Hepatic stellate cell (primary cell): Measurements from ENCODE around the gene FERMT3.
A peak's percentile ranks its signal among the peaks of the same experiment; 100 is the strongest.

Source experiments
- DNase-seq: peaks from one replicate; pipeline ENCODE4 v3.0.0; 2011; ENCODE audit warnings: low spot score

FERMT3 gene

GRCh38 chr11:64249563-64250414 lies 43.3 kb downstream of the FERMT3 start:
- DNase-seq: no peak

- DNase-seq: peak; percentile 44
Observed at GRCh38 chr11:64250415-64251015, 44.0 kb downstream of the FERMT3 start.

- peak; percentile 84 for DNase-seq
Observed at GRCh38 chr11:64251016-64251752, 44.7 kb downstream of the FERMT3 start, which contains the start of gene PLCB3. PLCB3 (plus strand) TSS chr11:64251530; CDS start chr11:64251650, 120 bp downstream.

- no peak for DNase-seq
Observed at GRCh38 chr11:64251753-64252002, 45.2 kb downstream of the FERMT3 start.

GRCh38 chr11:64252003-64252872 lies 45.7 kb downstream of the FERMT3 start:
- DNase-seq: peak; percentile 85

- no peak for DNase-seq
Observed at GRCh38 chr11:64253043-64253442, 46.5 kb downstream of the FERMT3 start.

GRCh38 chr11:64253481-64253880 lies 47.0 kb downstream of the FERMT3 start:
- peak; percentile 61 for DNase-seq

- no peak for DNase-seq
Observed at GRCh38 chr11:64254326-64254725, 47.8 kb downstream of the FERMT3 start.

GRCh38 chr11:64255135-64256128 lies 48.9 kb downstream of the FERMT3 start:
- no peak for DNase-seq

GRCh38 chr11:64256300-64256699 lies 49.8 kb downstream of the FERMT3 start:
- DNase-seq: no peak

GRCh38 chr11:64258356-64258755 lies 51.8 kb downstream of the FERMT3 start:
- DNase-seq: no peak

GRCh38 chr11:64258946-64259532 lies 52.5 kb downstream of the FERMT3 start:
- DNase-seq: no peak

- no peak for DNase-seq
Observed at GRCh38 chr11:64259533-64260067, 53.1 kb downstream of the FERMT3 start.

- DNase-seq: no peak
Observed at GRCh38 chr11:64260147-64260708, 53.7 kb downstream of the FERMT3 start.

- DNase-seq: no peak
Observed at GRCh38 chr11:64261556-64262080, 55.1 kb downstream of the FERMT3 start.

GRCh38 chr11:64262271-64263002 lies 55.9 kb downstream of the FERMT3 start:
- no peak for DNase-seq

- no peak for DNase-seq
Observed at GRCh38 chr11:64263021-64263946, 56.8 kb downstream of the FERMT3 start.

- no peak for DNase-seq
Observed at GRCh38 chr11:64263947-64264317, 57.4 kb downstream of the FERMT3 start.
